Transverse colon (tissue), 4 donors: ENCODE results near the gene MEAF6.
A peak's percentile ranks its signal among the peaks of the same experiment; 100 is the strongest.

Source experiments
- EP300 ChIP-seq: sonication (generic); formaldehyde crosslinking; IDR thresholded peaks from one replicate; pipeline ENCODE4 v1.6.1; 2017; ENCODE audit warnings: antibody characterized with exemption, low read depth
- POLR2A ChIP-seq: fragments of 450-650 bp; IDR thresholded peaks from one replicate; pipeline ENCODE4 v1.6.1; 2016; ENCODE audit warnings: antibody characterized with exemption, mild to moderate bottlenecking, moderate library complexity
- POLR2AphosphoS5 ChIP-seq, 3 donors: sonication (generic); formaldehyde crosslinking; IDR thresholded peaks; one replicate each; pipeline ENCODE4 v1.6.1; 2016; ENCODE audit warnings: antibody characterized with exemption in 3 of 3
- TF ChIP-seq, protein P1 (sequence below), 5 experiments: fragments of 200-600 bp in 3 of 5; fragments of 450-650 bp in 2 of 5; sonication (generic) in 3 of 5; IDR thresholded peaks; 1 replicate in 2 of 5; 2 replicates in 3 of 5; pipeline ENCODE4 v1.5.1; 2016 to 2017; ENCODE audit warnings: antibody characterized with exemption in 5 of 5, inconsistent platforms in 3 of 5, mild to moderate bottlenecking in 2 of 5, moderate library complexity in 1 of 5

DNA sequence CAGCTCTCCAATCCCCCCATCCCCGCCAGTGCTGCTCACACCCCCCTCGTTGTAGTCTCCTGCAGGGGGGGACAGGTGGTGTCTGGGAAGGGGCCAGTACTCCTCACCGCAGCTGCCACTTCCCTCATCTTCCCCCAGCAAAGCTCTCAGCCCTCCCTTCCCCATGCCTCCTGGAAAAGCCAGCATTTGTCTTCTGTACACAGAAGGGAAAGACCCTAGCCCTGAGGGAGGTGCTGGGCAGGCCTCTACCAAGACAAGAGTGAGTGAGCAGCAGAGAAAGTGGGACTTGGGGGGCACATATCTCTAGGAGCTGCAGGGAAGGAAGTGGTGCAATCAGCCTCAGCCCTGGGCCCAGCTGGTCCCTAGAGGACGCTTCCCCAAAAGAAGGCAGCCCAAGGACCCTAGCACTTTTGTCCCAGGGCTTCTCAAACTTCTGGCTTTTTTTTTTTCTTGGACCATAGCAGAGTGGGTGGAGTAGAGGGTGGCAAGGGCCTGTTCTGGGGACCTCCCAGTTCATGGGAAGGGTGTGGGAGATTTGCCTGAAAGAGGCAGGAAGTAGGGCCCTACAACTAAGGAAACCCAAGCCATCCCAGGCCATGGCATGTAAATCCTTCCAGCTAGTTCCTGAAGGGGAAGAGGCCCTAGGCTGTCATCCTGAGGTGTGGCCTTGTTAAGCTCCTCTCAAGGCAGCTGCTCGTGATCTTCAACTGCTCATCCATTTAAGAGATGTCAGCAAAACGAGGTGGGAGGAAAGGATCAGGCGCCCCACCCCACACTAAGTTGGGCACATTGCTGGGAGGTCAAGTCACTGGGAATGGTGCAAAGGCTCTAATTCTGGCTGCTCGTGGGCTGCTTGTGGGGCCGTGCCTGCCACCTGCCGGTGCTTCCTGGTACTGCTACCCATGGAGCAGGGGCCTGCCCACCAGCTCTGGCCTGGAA is 27.6 kb downstream of the MEAF6 start:
- TF ChIP-seq, protein P1, sequence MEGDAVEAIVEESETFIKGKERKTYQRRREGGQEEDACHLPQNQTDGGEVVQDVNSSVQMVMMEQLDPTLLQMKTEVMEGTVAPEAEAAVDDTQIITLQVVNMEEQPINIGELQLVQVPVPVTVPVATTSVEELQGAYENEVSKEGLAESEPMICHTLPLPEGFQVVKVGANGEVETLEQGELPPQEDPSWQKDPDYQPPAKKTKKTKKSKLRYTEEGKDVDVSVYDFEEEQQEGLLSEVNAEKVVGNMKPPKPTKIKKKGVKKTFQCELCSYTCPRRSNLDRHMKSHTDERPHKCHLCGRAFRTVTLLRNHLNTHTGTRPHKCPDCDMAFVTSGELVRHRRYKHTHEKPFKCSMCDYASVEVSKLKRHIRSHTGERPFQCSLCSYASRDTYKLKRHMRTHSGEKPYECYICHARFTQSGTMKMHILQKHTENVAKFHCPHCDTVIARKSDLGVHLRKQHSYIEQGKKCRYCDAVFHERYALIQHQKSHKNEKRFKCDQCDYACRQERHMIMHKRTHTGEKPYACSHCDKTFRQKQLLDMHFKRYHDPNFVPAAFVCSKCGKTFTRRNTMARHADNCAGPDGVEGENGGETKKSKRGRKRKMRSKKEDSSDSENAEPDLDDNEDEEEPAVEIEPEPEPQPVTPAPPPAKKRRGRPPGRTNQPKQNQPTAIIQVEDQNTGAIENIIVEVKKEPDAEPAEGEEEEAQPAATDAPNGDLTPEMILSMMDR (IDR thresholded peaks at IDR 0.05), result peak; percentile 99
- no peak for TF ChIP-seq EP300
- no peak for TF ChIP-seq POLR2A
- TF ChIP-seq POLR2AphosphoS5 (IDR thresholded peaks at IDR 0.05), result peak in 1 of 3 donors; percentile 23
